ENCODE data around the gene ATRAID.

ATRAID gene

DNA sequence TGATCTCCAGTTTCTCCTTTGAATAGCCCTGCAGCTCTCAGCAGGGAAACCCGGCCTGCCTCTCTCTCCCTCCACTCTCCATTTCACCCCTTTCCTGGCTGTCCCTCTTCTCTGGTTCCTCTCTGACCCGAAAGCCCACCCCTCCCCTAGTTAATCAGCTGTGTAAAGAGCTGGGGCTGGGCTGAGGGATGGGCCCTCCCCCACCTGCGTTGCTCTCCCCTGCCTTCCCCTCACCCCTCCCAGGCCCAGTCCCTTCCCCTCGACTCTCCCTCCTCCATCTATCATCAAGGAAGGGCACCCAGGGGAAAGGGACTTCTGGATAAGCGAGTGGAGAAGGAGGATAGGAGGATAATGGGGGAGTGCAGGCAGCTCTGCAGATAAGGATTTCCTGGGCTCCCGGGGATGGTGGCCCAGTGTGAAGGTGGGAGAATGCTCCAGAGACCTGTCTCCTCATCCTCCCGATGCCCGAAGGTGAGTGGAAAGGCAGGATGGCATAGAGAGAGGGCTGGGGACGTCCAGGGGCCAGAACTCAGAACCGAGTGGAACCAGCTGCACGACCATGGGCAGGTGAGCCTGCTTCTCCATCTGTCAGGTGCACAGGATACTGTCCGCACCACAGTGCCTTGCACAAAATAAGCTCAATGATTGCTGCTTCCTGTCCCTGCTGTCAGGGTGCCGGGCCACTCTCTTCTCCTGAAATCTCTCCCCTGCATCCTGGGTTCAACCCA is 39.0 kb downstream of the ATRAID start:
- DNase-seq (ENCODE audit: low read depth in 2 of 2): no peak

DNA sequence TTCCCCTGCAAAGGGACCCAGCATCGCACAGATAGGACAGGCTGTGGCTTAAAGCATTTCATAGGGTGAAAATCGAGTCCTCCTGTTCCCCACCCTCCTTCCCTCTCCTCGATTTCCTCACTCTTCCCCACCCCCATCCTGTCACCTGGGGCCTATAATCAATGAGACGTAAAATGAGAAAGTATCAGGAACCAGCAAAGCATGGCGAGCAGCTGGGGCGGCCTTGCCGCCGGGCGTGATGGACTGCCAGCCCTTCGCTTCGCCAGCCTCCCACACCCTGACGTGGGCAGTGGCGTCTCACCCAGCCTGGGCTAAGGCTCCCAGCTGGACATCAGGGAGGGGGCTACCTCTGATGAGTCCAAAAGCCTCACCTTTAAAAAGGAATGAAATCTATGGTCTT is 39.9 kb downstream of the ATRAID start:
- no peak for DNase-seq (ENCODE audit: low read depth in 2 of 2)

DNA sequence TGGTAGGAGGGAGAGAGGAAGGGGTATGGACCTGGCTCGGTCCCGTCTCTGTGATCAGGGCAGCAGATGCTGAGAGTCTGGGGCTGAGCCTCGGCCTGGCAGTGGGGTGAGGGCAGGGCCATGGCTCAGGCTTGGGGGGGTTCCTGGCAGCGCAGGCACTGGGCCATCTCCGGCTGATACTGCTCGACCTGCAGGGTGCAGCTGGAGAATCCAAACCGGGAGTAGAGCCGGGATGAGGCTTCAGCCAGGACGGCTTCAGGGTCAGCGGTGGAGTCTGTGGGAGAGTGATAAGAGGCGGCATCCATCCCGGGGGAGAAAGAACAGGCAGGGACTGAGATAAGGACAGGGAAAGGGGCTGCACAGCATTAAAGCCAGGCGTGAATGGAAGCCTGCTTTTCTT is 43.3 kb downstream of the ATRAID start:
- DNase-seq (ENCODE audit: low read depth in 2 of 2): no peak

DNA sequence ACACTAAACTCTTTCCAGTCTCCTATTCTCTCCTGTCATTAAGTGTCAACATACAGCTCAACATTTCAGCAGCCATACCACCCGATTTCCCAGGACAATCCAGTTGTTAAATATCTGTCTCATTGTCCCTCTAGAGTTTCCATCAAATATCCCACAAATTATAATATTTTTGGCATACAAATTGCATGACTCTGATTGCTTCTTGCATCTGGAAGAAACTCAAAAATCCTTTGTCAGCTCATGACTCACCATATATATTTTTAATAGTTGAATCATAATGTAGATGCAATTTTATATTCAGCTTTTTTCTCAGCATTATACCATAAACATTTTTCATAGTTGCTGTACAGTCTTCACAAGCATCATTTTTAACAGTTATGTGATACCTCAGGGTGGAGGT is 43.8 kb downstream of the ATRAID start:
- no peak for DNase-seq (ENCODE audit: low read depth in 2 of 2)

DNA sequence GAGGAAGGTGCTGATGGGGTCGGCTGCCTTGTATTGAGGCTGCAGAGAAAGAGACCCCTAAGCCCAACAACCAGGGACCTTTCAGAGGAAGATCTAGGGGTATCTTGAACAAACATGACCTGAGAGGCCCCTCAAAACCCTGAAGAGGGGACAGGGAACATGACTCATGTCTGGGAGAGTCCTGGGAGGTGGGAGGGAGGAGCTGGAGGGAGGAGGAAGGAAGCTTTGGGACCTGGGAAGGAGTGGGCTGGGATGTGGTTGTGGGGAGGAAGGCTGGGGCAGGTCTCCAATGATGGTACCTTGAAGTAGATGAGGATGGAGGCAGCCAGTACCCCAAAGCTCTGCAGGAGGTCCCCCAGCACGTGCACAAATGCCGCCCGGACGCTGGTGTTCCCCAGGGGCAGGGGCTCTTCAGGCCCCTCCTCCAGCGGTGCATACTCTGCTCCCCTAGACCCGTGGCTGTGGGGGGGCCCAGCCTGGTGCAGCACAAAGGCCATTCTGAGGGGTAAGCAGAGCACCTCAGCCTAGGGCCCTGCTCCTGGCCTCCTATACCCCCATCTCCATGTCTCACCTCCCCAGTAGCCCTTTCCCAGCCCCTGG is 45.1 kb downstream of the ATRAID start:
- no peak for DNase-seq (ENCODE audit: low read depth in 2 of 2)

DNA sequence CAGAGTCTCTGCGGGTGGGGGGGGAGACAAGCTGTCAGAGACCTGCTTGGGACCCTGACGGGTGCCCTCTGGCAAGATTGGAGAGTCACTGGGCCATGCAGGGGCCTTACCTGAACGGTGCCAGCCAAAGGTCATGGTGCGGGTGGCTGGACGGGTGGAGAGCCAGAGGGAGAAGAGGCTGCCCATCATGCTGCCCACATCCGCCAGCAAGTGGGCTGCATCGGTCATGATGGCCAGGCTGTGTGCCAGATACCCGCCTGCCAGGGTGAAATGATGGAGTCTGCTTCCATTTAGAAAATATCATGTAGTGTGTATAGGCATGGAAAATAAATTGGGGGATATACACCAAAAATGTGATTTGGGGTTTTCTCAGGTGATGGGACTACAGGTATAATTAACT is 46.2 kb downstream of the ATRAID start:
- DNase-seq (ENCODE audit: low read depth in 2 of 2): no peak

- DNase-seq (ENCODE audit: low read depth in 2 of 2): no peak
Observed at GRCh38 chr2:27261241-27261925, 49.5 kb downstream of the ATRAID start.

GRCh38 chr2:27261926-27262298 is 50.1 kb downstream of the ATRAID start:
- DNase-seq (ENCODE audit: low read depth in 2 of 2): no peak

GRCh38 chr2:27262379-27263286 is 50.8 kb downstream of the ATRAID start, which contains the start of gene SLC30A3:
Gene SLC30A3, minus strand, starts transcription at chr2:27263047. Its CDS starts 141 bp downstream, at chr2:27262906.
- DNase-seq (ENCODE audit: low read depth in 2 of 2): peak; percentile 64

GRCh38 chr2:27263287-27264252 is 51.7 kb downstream of the ATRAID start:
- no peak for DNase-seq (ENCODE audit: low read depth in 2 of 2)

- no peak for DNase-seq (ENCODE audit: low read depth in 2 of 2)
Observed at GRCh38 chr2:27264253-27264752, 52.5 kb downstream of the ATRAID start.

DNA sequence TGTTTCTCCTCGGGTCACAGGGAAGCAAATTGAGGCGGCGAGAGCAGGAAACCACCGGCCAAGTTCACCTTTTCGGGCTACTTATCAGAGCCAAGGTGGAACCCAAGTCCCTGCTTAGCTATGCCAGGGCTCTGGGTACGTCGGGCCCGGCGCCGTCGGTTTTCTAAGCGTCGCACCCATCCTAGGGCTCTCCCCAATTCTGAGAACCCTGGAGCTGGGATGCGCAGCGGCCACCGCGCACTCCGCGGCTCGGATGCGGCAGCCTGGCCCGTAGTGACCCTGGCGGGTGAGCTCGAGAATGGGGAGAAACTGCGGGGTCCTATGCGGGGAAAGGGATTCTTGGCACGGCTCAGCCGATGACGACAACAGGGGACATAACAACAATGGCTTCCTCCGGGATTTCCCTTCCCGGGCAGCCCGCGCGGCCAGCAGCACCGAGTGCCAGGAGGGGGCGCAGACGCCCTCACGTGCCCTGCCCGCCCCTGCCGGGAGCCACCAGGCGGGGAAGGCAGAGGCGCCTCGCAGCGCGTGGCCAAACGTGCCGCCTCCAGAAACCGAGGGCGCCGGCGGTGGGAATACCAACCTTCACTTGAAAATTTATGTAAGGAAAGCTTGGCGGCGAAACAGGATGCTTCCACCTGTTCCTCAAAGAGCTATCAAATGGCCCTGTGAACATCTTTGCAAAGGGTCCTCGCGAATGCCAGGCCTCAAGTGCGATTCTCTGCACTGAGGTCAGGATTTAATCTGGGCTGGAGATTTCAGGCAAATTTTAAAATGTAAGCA is 53.1 kb downstream of the ATRAID start:
- peak; percentile 36 to 54 for DNase-seq (ENCODE audit: low read depth in 2 of 2)

GRCh38 chr2:27265536-27265870 is 53.7 kb downstream of the ATRAID start:
- no peak for DNase-seq (ENCODE audit: low read depth in 2 of 2)

Data from stimulated activated CD8-positive, alpha-beta memory T cell treated with anti-CD3 and anti-CD28 coated beads, Interleukin-2, amount 100 ng/mL, for 48 hours (primary cell).